Islet precursor cell (in vitro differentiated cells): ENCODE measurements around the gene CTAGE15.
"Not testable (repeated sequence)": the region's sequence is repeated elsewhere in the genome, so short reads cannot be mapped to it uniquely, and the experiment has no call there.

Experiments
- DNase-seq: peaks from one replicate; pipeline ENCODE4 v3.0.0-alpha.2; 2018

The CTAGE15 gene

GRCh38 chr7:143571501-143571900 lies at the start of gene CTAGE15:
Gene CTAGE15 (plus strand): TSS chr7:143571801. CDS start chr7:143571818, 17 bp downstream.
- not testable (repeated sequence) for DNase-seq

- DNase-seq = not testable (repeated sequence)
Observed at GRCh38 chr7:143522309-143522916, 49.2 kb upstream of the CTAGE15 start.

DNA sequence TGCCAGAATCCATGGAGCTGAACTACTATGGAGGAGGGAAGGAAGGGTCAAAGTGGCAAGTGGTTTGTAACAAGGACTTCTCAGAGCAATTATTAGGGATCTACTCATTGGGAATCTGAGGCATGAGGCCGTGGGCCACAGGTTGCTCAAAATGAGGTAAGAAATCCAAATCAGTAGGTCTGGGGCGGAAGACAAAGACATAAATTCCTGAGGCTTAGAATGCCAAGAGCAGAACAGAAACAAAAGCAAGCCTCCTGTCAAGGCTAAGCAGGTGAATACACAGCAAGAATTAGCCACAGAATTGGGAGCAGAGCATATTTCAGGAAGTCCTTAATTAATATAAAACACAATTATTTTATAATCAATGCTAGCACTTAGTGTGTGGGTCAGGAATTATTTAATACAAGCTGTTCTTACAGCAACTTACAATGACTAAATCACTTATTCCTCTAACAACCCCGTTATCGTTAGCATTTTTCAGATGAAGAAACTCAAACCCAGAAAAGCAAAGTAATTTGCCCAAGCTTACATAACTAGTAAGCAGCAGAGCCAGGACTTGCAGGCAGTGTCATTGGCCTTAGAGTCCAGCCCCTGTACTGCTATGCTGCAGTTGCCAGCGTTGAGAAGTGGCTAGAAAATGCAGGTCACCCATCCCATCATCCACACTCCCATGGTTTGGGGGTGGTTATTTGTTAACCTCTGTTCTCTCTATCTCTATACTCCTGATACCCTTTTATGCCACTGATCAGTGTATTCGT lies 40.3 kb upstream of the CTAGE15 start:
- DNase-seq = not testable (repeated sequence)

- DNase-seq = not testable (repeated sequence)
Observed at GRCh38 chr7:143531932-143532331, 39.7 kb upstream of the CTAGE15 start.

DNA sequence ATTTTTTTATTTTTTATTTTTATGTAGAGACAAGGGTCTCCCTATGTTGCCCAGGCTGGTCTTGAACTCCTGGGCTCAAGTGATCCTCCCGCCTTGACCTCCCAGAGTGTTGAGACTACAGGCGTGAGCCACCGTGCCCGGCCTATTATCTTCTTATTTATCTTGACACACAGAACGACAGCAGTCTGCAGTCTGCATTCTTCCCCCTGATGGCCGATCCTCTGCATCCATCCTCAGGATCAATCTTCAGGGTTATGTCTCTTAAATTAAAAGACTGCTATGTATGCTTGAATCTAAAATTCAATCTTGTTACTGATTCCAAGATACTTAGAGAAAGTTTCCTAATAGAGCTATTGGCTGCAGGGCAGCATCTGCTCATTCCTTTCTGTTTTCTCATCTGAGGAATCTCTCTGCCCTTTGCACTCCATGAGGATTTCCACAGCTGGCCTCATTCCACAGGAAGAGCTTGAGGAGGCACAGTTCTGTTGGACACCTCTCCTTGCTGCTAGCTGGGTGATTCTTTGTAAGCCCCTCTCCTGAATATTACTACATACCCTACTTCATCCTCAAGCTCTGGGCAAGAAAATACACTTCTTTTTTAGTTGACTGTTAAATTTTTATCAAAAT lies 38.3 kb upstream of the CTAGE15 start:
- not testable (repeated sequence) for DNase-seq

- not testable (repeated sequence) for DNase-seq
Observed at GRCh38 chr7:143536443-143536842, 35.2 kb upstream of the CTAGE15 start.

DNA sequence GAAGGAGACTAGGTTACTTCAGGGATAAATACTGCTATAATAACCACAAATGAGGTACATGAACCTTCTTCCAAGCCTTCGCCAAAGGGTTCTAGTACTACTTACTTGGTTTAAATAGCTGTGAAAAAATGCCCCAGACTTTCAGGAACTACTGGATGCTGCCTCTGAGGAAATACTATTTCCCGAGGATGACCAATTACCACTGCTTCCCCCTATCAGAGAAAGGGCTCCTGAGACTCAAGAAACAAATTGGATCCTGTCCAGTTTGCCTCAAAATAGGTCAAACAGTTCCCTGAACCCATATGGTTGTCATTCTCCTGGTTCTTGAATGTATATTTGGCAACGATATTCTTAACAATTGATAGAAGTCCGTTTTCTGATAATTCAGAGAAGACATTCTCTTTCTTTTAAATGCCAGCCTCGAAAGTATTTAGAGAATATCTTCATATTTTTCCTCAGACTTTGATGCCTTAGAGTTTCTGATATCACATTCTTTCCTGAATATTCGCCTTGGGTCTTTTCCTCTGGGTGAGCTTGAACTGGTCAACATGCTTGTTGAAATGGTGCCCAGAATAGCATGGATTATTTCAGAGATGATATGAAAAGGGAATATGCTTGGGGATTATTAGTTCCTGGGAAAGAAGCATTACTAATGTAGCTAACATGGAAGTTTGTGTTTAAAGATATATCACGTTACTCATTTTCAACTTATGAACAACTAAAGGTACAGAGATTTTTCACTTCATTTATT lies 28.1 kb upstream of the CTAGE15 start:
- not testable (repeated sequence) for DNase-seq

- not testable (repeated sequence) for DNase-seq
Observed at GRCh38 chr7:143555968-143556367, 15.6 kb upstream of the CTAGE15 start.

DNA sequence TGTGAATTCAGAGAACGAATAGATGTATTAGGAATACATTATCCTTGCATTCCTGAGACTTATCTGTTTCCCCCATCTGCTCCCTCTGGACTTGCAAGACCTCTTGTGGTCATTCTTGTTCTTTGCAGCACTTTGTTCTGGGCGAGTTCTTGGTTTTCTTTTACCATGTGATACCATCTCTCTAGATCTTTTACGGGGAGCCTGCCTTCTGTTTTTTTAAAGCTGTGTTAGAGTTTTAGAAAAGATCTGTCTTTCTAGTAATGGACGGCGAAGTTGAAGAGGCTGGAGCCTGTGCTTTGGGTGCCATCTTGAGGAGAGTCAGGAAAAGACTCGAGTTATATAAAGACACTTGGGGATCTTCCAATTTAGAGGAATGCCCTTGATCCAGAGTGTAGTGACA lies 8.3 kb upstream of the CTAGE15 start:
- DNase-seq = not testable (repeated sequence)

DNA sequence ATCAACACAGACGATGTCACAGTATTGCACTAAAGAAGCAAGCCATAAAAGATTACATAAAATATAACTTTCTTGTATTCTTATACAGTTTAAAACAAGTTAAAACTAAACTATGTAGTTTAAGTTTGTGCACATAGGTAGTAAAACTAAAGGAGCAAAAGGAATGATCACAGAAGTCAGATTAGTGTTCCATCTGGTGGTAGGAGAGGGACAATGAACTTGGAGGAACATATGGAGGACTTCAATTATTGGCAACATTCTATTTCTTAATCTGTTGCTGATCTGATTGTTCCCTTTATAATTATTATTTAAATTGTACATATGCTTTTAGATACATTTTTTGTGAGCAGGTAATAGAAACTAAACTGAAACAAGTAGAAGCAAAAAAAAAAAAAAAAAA lies 5.6 kb upstream of the CTAGE15 start:
- not testable (repeated sequence) for DNase-seq

DNA sequence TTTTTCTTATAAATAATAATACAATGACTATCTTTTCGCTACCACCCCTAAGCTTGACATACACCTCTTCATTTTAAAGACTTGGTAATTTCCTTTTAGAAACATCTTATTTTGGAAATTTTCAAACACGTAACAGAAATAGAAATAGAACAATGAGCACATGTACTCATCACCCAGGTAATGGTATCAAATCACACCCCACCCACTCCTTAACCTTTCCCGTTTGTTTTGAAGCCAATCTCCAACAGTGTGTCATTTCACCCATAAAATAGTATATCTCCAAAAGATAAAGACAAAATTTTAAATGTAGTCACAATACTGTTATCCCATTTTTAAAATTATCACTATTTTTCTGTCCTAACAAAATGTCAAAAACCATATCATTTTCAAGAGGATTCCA lies 16.6 kb downstream of the CTAGE15 start:
- DNase-seq = not testable (repeated sequence)

GRCh38 chr7:143589897-143590296 lies 18.3 kb downstream of the CTAGE15 start:
- DNase-seq = not testable (repeated sequence)

- not testable (repeated sequence) for DNase-seq
Observed at GRCh38 chr7:143598086-143598485, 26.5 kb downstream of the CTAGE15 start.

DNA sequence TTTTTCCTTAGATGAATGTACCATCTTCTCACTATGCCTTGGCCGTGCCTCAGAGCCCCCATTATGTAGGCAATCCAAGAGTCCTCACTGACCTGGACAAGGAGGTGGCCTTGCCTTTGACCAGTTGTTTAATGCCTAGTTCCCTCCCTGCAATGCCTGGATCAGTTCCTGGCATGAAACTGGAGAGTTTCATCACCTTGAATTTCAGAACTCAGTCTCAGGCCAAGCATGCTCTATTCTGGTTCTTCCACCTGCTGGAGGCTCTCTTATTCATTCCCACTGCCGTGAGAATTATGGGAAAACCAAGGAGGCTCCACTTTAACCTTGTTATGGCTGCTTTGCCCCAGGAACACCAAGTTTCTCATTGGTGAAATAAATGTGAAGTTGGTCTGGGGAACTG lies 31.9 kb downstream of the CTAGE15 start:
- DNase-seq = not testable (repeated sequence)

- DNase-seq = not testable (repeated sequence)
Observed at GRCh38 chr7:143606088-143606487, 34.5 kb downstream of the CTAGE15 start.

- not testable (repeated sequence) for DNase-seq
Observed at GRCh38 chr7:143615545-143615944, 43.9 kb downstream of the CTAGE15 start.

DNA sequence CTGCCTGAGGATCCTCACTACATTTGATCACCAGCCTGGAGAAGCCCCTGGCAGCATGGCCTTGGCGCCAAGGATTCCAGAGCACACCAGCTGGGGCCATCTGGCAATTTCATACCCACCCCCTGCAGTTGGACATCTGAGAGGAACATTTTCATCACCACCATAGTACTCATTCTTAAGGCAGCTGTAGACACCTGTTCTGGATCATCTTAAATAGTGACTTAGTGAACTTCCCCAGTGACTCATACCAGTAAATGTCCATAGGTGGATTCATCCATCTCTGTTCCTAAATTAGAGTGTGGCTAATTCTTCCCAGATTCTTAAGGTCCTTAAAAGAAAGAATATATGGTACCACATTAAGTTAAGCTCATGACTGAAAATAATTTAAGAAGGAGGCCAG lies 45.6 kb downstream of the CTAGE15 start:
- not testable (repeated sequence) for DNase-seq

- DNase-seq = not testable (repeated sequence)
Observed at GRCh38 chr7:143620058-143620457, 48.5 kb downstream of the CTAGE15 start.

DNA sequence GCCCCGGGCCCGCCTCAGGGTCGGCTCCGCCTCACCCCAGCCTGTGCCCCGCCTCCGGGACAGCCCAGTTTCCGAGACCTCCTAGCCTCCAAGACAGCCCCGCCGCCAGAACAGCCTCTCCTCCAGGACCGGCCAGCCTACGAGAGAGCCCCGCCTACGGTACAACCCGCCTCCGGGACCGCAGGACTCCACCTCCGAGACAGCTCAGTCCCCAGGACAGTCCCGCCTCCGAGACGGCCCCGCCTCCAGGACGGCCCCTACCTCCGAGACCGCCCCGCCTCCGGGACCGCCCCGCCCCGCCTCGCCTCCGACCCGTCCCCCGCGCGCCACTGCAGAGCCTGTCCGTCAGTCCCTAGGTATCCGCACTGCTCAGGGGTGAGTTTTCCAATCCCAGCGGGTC lies 49.0 kb downstream of the CTAGE15 start, which contains the start of gene TCAF2:
TCAF2 (plus strand) TSS at position 329 of the 400 bp plus-strand sequence.
- not testable (repeated sequence) for DNase-seq

GRCh38 chr7:143621175-143621574 lies 49.6 kb downstream of the CTAGE15 start:
- DNase-seq = not testable (repeated sequence)

GRCh38 chr7:143622130-143622529 lies 50.5 kb downstream of the CTAGE15 start:
- not testable (repeated sequence) for DNase-seq
